Myocyte (in vitro differentiated cells): ENCODE measurements around the gene RIT2. TPM values are rescaled to one million over a fixed set of nuclear protein-coding genes. Genes with fewer than 3 reads are reported as not detected.
A peak's percentile ranks its signal among the peaks of the same experiment; 100 is the strongest.

Experiments used
- DNase-seq: peaks from one replicate; pipeline ENCODE4 v3.0.0-alpha.2; 2012; ENCODE audit warnings: low read depth
- total RNA-seq: library from RNA; depleted of rRNA; stranded (reverse); fragments of >200 nt; gene quantifications from 2 replicates; pipeline ENCODE4 v1.2.3, GENCODE V29; 2014

RIT2 gene
- total RNA-seq, 1 donor from 2014 or later, result not detected

DNA sequence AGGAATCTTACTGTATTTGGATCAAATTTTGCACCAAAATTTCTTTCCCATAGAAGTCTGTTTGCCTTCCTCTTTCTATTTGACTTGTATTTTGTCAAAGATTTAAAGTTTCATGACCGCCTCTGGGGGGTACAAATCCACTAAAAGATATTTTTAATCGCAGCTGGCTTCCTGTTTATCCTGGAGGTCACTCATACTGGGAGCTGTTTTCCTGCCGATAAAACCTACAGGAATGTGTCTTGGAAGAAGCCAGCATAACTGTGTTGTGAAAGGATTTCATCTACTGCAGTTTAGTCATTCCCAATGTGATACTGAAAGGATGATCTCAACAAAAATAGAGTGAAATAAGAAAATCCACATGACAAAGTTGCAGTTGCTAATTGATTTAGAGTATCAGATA is 184.0 kb downstream of the RIT2 start:
- peak; percentile 10 for DNase-seq

DNA sequence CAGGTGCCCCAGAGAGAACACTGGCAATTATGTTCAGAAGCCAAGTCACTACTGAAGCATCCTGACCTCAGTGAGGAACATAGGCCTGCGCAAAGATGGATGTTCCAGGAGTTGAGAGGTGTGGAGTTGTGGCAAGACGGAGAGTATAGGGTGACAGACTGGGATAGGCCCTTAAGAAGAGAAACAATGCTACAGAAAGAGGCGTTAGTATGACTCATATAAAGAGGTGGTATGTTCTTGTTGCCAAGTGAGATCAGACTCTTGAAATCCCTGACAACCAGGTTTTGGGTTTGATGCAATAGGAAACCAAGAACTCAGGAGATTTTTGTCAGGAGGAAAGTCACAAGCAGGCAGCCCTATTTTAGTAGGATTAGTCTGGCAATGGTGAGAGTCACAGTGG is 185.6 kb downstream of the RIT2 start:
- no peak for DNase-seq

DNA sequence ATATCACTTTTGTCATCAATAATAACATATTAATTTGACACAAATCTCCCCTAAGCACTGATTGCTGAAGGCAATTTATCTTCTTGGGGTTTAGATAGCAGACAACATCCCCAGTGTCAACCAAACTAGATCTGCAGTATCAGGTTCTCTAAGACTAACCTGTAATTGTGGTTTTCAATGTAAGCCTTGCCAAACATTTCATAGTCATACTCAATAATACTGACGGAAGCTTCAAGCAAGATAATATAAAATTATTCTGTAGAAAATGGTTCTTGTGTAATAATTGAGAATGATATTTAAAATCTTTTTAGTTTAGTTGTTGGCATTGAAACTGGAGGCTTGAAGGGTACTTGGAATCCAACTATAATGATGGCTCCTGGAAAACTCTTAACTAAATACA is 186.3 kb downstream of the RIT2 start:
- DNase-seq, result no peak

DNA sequence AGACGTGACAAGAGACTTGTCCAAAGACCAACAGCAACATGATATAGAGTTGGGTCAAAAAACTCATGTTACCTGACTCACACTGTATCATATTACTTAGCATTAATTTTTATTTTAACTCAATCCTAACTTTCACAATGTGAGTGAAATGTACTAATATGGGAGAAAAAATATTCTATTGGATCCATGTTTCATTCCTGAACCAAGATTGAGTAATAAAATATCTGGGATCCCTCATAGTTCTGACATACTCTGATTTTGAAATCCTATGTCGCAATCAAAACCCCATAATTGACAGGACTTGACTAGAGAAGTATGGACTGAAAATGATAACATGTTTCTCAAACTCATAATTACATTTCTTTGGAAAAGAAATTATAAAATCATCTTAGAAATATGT is 190.4 kb downstream of the RIT2 start:
- no peak for DNase-seq

DNA sequence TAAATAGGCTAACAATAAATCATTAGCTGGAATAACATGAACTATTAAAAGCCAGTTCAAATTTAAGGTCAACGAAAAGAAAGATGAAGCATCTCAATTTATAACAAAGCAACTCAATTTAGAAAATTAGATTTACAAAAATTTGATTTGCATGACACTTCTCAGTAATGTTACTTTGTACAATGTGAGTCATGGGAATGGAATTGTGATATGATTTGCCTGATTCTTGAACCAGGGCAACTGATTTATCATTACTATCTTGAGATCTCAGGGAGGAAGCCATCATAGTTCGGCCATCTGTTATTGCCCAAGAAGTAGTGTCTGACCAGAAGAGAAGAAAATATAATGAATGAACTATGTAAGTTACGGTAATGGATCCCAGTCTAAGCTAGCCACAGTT is 193.1 kb downstream of the RIT2 start:
- no peak for DNase-seq

DNA sequence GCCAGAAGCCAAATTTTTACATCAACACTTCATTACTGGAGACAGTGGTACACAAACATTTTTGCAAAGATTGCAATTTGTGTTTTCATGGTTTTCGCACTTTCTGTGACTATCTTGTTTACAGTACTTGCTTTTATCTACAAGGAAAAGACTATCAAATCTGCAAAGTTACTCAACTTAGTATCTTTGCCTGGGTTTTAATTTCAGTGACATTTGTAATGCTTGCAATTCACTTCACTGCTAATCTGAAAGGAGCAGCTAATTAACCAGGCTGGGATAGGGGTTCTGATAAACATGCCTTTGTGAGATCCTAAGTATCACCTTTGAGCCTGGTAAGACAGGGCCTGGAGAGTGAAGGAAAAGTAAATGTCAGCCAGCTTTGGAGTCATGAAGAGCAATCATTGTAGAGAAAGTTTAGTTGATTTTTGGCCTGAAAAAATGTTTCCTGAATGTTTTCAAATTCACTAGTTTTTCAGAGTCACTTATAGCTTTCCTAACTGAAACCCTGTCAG is 194.2 kb downstream of the RIT2 start:
- no peak for DNase-seq

DNA sequence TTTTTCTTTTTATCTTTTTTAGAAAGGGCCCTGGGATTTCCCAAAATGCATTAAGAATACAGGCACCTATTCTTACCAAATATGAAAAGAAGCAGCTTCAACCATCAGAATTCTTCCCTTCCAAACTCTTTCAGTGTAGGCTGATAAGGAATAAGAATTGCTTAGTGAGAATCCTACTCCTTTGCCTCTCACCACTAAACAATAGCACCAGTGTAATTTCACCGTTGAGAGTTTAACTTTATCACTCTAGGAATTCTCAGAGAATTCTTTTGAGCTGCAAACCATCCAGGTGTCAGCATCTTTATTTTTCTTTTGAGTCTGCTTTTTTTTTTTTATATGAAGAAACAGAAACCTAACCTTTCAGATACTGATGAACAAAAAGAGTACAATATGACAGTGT is 194.9 kb downstream of the RIT2 start:
- DNase-seq, result no peak

DNA sequence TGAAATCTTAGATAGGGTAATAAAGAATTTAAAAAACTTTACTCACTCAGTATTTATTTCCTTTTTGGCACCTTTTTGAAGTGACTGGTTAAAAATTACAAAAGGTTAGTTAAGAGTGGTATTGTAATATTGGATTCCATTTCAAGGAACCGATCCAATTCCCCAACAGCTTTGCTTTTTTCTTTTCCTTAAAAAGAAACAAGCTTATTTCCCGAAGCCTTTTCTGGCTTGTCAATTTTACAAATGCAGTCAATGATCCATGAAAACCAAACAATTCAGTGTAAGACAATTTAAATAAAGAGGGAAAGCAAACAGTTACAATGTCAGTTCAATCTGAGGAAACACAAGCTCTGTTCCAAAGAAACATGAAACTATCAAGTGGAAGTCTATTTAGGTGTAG is 200.2 kb downstream of the RIT2 start:
- no peak for DNase-seq

DNA sequence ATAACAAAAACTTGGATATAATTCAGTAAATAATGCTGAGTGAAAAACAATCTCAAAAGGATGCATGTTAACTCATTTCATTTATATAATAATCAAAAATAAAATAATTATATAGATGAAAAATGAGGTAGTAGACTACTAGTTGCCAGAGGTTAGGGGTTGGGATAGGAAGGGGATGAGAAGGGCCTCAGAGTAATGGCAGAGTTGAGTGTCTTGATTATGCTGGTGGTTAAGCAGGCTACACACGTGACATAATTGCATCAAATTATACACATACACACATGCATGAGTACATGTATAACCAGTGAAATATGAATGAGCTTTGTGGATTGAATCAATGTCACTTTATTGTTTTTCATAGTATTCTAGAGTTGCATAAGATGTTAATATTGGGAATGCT is 201.0 kb downstream of the RIT2 start:
- no peak for DNase-seq

DNA sequence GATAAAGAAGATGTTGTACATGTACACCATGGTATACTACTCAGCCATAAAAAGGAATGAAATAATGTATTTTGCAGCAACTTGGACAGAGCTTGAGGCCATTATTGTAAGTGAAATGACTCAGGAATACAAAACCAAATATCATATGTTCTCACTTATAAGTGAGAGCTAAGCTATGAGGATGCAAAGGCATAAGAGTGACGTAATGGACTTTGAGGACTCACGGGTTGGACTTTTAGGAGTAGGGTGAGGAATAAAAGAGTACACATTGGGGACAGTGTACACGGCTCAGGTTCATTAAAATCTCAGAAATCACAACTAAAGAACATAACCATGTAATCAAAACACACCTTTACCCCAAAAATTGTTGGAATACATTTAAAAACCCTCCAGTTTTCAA is 206.4 kb downstream of the RIT2 start:
- no peak for DNase-seq

DNA sequence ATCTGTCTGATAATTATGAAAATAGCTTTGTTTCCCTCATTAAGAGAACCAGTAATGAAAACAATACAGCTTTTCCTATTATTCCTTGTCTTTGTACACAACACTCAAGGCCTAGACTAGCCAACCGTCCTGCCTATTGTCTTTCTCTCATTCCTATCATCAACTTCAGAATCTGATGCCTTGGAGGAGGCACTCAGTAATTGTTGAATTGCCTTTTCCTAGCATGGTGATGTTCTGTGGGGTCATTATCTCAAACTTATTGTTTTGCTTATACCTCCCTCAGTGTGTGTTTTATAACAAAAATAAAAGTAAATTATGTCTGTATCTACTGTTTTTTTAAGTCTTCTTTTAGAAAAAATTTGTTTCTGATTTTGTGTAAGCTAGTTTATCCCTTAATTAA is 208.7 kb downstream of the RIT2 start:
- DNase-seq, result no peak

DNA sequence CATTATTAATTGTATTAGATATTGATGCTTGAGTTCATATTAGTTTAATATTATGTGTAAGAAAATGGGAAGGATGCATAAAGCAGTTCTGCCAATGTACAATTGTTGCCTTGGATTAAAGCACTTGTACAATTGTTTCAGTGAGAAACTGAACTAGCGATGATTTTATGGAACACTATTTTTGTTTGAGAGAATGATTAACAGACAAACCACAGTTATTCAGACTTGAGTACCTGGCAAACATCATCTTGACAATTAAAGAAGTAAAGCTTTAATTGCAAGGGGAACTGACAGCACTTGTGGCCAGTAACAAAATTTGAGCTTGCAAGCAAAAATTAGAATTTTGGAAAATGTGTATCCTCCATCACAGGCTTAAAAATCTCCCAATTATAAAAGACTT is 214.3 kb downstream of the RIT2 start:
- DNase-seq, result no peak

DNA sequence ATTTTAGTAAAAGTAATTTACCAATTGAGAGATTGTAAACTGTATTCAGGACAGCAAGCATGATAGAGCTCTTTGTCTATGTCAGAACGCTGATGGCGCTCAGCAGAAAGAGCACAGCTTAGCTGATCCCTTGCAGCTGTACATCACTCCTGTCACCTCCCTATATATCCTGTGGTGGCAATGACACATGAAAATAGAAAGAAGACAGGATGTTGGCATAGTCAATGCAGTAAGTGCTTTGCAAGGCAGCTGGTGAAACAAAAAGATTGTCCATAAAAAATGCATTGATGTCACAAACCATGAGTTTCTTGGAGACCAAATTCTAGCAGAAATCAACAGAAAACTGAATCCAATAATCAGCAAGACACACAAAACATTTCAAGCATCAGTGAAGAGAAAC is 221.5 kb downstream of the RIT2 start:
- no peak for DNase-seq

DNA sequence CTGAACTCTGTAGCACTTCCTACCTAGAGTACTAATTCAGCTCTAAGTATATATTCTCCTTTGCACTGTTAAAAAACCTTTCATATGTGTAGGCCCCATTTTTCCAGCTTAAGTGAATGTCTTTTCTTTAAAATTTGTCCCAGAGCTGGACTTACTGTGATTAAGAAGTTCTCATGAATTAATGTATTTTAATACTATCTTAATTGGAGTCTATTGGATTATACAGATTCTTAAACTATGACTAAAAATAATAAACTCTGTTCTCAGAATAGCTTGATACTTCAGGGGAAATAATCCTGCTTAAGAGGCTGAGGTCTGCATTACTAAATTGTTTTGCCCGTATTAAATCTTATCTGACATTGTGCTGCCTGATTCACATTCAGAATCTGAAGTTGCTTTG is 223.3 kb downstream of the RIT2 start:
- no peak for DNase-seq

DNA sequence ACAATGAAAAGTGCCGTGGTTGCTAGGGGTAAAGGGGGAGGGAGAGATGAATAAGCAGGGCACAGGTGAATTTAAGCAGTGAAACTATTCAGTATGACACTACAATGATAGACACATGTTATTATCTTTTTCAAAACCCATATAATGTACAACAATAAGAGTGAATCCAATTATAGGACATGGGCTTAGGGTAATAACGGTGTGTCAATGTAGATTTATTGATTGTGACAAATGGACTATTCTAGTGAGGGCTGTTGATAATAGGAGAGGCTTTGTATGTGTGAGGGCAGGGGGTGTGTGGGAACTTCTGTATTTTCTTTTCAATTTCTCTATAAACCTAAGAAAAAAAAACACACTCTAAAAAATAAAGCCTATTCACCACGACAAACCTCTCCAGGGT is 223.8 kb downstream of the RIT2 start:
- DNase-seq, result no peak

DNA sequence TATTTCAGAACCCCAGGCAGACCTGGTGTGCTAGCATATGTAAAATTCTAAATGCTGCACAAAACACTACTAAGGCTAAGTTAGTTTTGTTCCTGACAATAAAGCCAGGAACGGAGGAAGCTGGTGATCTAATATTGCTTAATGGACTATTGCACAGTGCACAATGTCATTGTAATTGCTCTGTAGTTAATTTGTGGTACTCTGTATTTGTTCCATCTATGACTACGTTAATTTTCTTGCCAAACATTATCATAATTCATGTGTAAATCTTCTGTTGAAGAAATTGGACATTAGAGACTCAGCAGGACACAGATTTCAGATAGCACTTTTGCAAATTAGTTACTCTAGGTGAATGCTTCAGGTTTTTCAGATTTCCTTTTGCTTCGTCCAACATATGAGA is 232.3 kb downstream of the RIT2 start:
- DNase-seq, result no peak

DNA sequence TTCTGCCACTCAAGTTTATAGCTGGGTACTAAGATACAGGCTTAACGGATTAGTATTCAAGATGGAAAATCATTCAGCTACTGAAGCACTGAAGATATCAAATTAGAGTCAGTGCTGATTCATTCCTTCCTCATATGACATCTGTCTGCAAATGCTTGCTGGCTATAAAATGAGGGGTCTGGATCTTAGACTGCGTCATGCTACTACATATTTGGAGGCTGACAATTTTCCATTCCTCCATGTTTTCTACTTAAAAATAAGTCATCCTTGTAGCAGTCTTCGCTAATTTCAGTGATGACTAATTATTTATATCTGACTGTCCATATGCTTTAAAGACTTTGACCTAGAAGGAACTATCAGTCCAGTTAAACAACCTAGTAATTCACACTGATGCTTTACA is 233.4 kb downstream of the RIT2 start:
- DNase-seq, result no peak

DNA sequence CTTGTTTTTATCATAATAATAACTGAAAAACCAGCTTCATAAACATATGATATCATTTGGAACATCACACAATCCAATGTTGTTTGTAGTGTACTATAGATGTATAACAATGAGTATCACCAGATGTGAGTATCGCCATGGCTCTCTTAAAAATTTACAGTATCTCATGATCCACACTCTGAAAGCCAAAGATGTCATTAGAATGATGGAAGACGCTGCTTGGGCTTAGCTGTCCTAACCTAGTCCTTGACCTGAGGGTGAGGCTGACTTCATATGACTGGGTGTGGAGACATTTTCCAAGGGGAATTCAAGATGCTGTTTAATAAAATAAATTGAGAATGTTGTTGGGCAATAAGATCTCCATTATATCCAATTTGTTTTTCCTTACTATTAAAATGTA is 242.6 kb downstream of the RIT2 start:
- DNase-seq, result no peak

DNA sequence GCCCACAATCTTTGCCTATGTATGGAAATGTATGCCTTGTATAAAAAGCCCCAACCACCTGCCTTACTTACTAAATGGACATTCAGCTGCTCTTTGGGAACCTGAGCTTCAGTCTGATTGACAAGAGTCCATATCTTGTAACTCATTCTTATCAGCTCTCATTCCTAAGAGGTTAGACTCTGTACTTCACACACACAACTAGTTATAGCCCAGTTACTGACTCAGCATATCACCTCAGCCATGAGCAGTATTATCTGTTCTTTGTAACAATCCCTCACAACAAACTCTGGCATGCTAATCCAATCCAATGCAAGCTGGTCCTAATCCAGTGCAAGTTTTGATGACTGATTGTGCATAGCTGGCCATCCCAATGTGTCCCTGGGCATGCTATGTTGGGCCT is 250.6 kb downstream of the RIT2 start:
- no peak for DNase-seq

DNA sequence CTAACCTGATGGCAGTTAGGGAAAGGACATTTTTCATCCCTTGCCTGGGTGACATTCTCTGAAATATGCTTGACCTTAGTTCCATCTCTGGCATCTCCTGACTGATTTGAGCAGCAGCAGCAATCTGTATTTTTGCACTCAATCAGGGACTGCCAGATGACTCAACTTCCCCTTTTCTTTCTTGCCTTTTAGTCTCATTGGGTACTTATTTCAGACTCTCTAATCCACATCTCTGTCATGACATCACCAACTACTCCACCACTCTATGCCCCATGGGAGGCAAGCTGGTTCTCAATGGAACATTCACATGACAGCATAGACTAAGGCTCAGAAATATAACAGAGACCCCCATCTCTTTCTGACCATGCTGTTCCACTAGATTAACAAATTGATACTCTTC is 254.2 kb downstream of the RIT2 start:
- DNase-seq, result no peak

DNA sequence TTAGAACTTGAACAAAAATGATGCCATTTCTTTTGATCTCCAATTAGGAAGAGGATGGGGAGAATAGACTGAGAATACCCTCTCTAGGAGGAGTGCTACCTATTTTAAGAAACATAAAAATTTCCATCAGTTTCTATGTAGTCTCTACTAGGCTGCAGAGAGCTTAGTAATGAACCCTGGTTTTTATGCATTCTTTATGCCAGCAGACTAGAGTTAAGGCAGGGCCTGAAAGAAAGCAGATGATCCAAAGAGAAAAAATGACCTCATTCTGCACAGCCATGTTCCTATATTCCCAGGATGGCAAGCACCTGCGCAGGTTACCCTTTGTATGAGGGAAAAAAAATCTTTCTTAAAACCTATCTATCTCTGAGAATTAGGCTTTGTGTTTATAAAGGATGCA is 254.9 kb downstream of the RIT2 start:
- no peak for DNase-seq

DNA sequence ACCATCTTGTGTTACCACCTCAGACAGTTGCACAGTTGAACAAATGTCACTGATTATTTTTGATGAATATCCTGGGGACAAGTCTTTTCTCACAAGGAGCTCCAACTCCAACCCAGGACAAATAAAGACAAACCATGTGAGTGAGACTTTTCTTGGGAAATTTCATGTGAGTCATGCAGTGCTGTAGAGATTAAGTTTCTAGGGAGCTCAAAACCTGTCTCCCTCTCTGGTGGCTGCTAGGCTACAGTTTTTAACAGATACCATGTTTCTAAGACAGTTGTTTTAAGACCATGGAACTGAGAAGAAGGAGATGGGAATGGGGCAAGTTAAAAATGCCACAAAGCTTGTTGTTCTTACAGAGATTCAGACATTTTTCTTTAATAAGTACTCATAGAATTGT is 255.5 kb downstream of the RIT2 start:
- no peak for DNase-seq

DNA sequence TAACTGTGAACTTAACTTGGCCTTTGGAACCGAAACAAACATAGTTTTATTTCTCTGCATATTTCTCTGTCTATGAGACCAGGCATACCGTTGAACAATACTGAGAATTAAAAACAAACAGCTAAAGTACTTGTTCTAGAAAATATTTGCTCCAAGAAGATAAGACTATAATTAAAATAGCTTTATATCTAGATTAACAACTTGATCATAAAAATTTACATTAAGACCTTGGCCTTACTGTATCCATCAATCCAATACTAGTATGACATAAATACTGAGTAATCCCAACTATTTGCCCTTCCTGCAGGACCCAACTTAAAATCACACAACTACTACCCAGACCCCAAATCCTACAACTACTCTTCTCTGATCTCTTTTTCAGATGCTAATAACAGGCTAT is 260.9 kb downstream of the RIT2 start:
- no peak for DNase-seq
